ENCODE data around the gene PALLD. TPM values are rescaled to one million over a fixed set of nuclear protein-coding genes. Genes with fewer than 3 reads are reported as not detected.

PALLD gene
- polyA plus RNA-seq, 1 donor from 2014 or later, result 20.5 TPM

GRCh38 chr4:168577624-168578023 lies 80.8 kb downstream of the PALLD start:
- Histone ChIP-seq H3K9me2 (ENCODE audit: insufficient read depth, low read length) (no peaks in the 10 kb centered on the region), H2AFZ (ENCODE audit: low read depth, low read length) (no peak overlapping the region), H3K9ac (ENCODE audit: low read length) (no peak overlapping the region), H3K27ac (ENCODE audit: low read length) (no peak overlapping the region), H3F3A (ENCODE audit: insufficient read depth, low read length, poor library complexity, severe bottlenecking) (no peaks in the 10 kb centered on the region), H3K36me3 (ENCODE audit: insufficient read depth, low read length) (no peaks in the 10 kb centered on the region), H3K4me3 (ENCODE audit: low read length) (no peak overlapping the region), H3K9me3 (ENCODE audit: low read length) (no peaks in the 10 kb centered on the region), H3K79me2 (replicated peaks; ENCODE audit: insufficient read depth, low read length) (no peaks in the 10 kb centered on the region), H4K20me1 (ENCODE audit: insufficient read depth) (no peaks in the 10 kb centered on the region), H3K27me3 (ENCODE audit: insufficient read depth, low read depth, low read length) (no peaks in the 10 kb centered on the region), H3K4me2 (ENCODE audit: low read length) (no peak overlapping the region)
- TF ChIP-seq CTCF (IDR thresholded peaks at IDR 0.05; ENCODE audit: poor library complexity, severe bottlenecking) (no peak), TAF1 (IDR thresholded peaks at IDR 0.05; ENCODE audit: low read depth) (no peak), EZH2 (IDR thresholded peaks at IDR 0.05; ENCODE audit: borderline replicate concordance, insufficient read depth, low read length, poor library complexity, severe bottlenecking) (no peak), MXI1 (conservative IDR thresholded peaks at IDR 0.05; ENCODE audit: poor library complexity, severe bottlenecking) (no peak), EP300 (conservative IDR thresholded peaks at IDR 0.05; ENCODE audit: poor library complexity, severe bottlenecking) (no peak), POLR2AphosphoS5 (IDR thresholded peaks at IDR 0.05) (no peak), REST (IDR thresholded peaks at IDR 0.05; ENCODE audit: borderline replicate concordance) (no peak), SMC3 (conservative IDR thresholded peaks at IDR 0.05; ENCODE audit: poor library complexity) (no peak), RAD21 (conservative IDR thresholded peaks at IDR 0.05) (no peak)

DNA sequence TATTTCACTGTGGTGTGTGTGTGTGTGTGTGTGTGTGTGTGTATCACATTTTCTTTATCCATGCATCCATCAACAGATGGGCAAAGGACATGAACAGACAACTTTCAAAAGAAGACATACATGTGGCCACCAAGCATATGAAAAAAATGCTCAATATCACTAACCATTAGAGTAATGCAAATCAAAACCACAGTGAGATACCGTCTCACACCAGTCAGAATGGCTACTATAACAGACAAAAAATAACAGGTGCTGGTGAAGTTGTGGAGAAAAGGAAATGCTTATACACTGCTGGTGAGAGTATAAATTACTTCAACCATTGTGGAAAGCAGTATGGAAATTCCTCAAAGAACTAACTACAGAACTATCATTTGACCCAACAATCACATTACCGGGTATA lies 83.4 kb downstream of the PALLD start:
- no peak overlapping the region for H2AFZ ChIP-seq (ENCODE audit: low read depth, low read length)
- no peak for TF ChIP-seq EZH2 (IDR thresholded peaks at IDR 0.05; ENCODE audit: borderline replicate concordance, insufficient read depth, low read length, poor library complexity, severe bottlenecking)
- no peak for TF ChIP-seq CTCF (IDR thresholded peaks at IDR 0.05; ENCODE audit: poor library complexity, severe bottlenecking)
- no peak for TF ChIP-seq REST (IDR thresholded peaks at IDR 0.05; ENCODE audit: borderline replicate concordance)
- TF ChIP-seq SMC3 (conservative IDR thresholded peaks at IDR 0.05; ENCODE audit: poor library complexity), result no peak
- no peak for TF ChIP-seq MXI1 (conservative IDR thresholded peaks at IDR 0.05; ENCODE audit: poor library complexity, severe bottlenecking)
- no peak for TF ChIP-seq EP300 (conservative IDR thresholded peaks at IDR 0.05; ENCODE audit: poor library complexity, severe bottlenecking)
- TF ChIP-seq TAF1 (IDR thresholded peaks at IDR 0.05; ENCODE audit: low read depth), result no peak
- TF ChIP-seq POLR2AphosphoS5 (IDR thresholded peaks at IDR 0.05), result no peak
- no peak for TF ChIP-seq RAD21 (conservative IDR thresholded peaks at IDR 0.05)

More for the DNA sequence above, 83.4 kb downstream of the PALLD start:
- H3K9ac ChIP-seq (ENCODE audit: low read length), result no peak overlapping the region
- H3K27ac ChIP-seq (ENCODE audit: low read length), result no peak overlapping the region
- no peaks in the 10 kb centered on the region for H3K9me3 ChIP-seq (ENCODE audit: low read length)
- H3F3A ChIP-seq (ENCODE audit: insufficient read depth, low read length, poor library complexity, severe bottlenecking), result no peaks in the 10 kb centered on the region
- H3K27me3 ChIP-seq (ENCODE audit: insufficient read depth, low read depth, low read length), result no peaks in the 10 kb centered on the region
- no peak overlapping the region for H3K4me2 ChIP-seq (ENCODE audit: low read length)
- H3K36me3 ChIP-seq (ENCODE audit: insufficient read depth, low read length), result no peaks in the 10 kb centered on the region
- no peaks in the 10 kb centered on the region for H3K79me2 ChIP-seq (replicated peaks; ENCODE audit: insufficient read depth, low read length)
- H4K20me1 ChIP-seq (ENCODE audit: insufficient read depth), result no peaks in the 10 kb centered on the region
- no peak overlapping the region for H3K4me3 ChIP-seq (ENCODE audit: low read length)
- H3K9me2 ChIP-seq (ENCODE audit: insufficient read depth, low read length), result no peaks in the 10 kb centered on the region
